Glomerular visceral epithelial cell (primary cell): ENCODE results near the gene LEMD1.

Source experiments
- DNase-seq: peaks from one replicate; pipeline ENCODE4 v3.0.0-alpha.2; 2016; ENCODE audit errors: extremely low spot score

The LEMD1 gene

GRCh38 chr1:205355075-205355453 lies 66.8 kb downstream of the LEMD1 start:
- DNase-seq = no peak

- DNase-seq = peak; percentile 63
Measured at GRCh38 chr1:205354259-205355074, 67.4 kb downstream of the LEMD1 start.

- no peak for DNase-seq
Measured at GRCh38 chr1:205353612-205354011, 68.2 kb downstream of the LEMD1 start.

GRCh38 chr1:205353191-205353590 lies 68.7 kb downstream of the LEMD1 start:
- DNase-seq = no peak

- no peak for DNase-seq
Measured at GRCh38 chr1:205351984-205352713, 69.7 kb downstream of the LEMD1 start.

- DNase-seq = no peak
Measured at GRCh38 chr1:205350691-205351141, 71.1 kb downstream of the LEMD1 start.

- no peak for DNase-seq
Measured at GRCh38 chr1:205350124-205350523, 71.7 kb downstream of the LEMD1 start.

- peak; percentile 21 for DNase-seq
Measured at GRCh38 chr1:205348554-205349487, 73.0 kb downstream of the LEMD1 start.

- DNase-seq = peak; percentile 85
Measured at GRCh38 chr1:205346956-205347574, 74.8 kb downstream of the LEMD1 start.

GRCh38 chr1:205345761-205346160 lies 76.1 kb downstream of the LEMD1 start:
- DNase-seq = no peak

- DNase-seq = peak; percentile 12
Measured at GRCh38 chr1:205344066-205344928, 77.6 kb downstream of the LEMD1 start.

- no peak for DNase-seq
Measured at GRCh38 chr1:205343431-205344065, 78.3 kb downstream of the LEMD1 start.

GRCh38 chr1:205342986-205343385 lies 78.9 kb downstream of the LEMD1 start:
- no peak for DNase-seq

- no peak for DNase-seq
Measured at GRCh38 chr1:205340676-205341075, 81.2 kb downstream of the LEMD1 start.

- DNase-seq = no peak
Measured at GRCh38 chr1:205339717-205340116, 82.1 kb downstream of the LEMD1 start.

- no peak for DNase-seq
Measured at GRCh38 chr1:205339197-205339702, 82.6 kb downstream of the LEMD1 start.

GRCh38 chr1:205338011-205338410 lies 83.8 kb downstream of the LEMD1 start:
- no peak for DNase-seq

- DNase-seq = no peak
Measured at GRCh38 chr1:205337481-205337880, 84.4 kb downstream of the LEMD1 start.

- DNase-seq = peak; percentile 78
Measured at GRCh38 chr1:205335692-205336091, 86.2 kb downstream of the LEMD1 start.
